Sigmoid colon (tissue), 7 donors: ENCODE measurements around the gene CD93. TPM values are rescaled to one million over a fixed set of nuclear protein-coding genes. Genes with fewer than 3 reads are reported as not detected.
A peak's percentile ranks its signal among the peaks of the same experiment; 100 is the strongest.

Source experiments
- DNase-seq: peaks from one replicate; pipeline ENCODE4 v3.0.0-alpha.2; 2019
- H3K27ac ChIP-seq, 4 donors: fragments of 200-600 bp; sonication (generic); one replicate each; pipeline ENCODE4 v1.5.1; 2016 to 2019; ENCODE audit warnings: mild to moderate bottlenecking in 1 of 4
- H3K27me3 ChIP-seq, 3 donors: fragments of 200-600 bp; sonication (generic); one replicate each; pipeline ENCODE4 v1.5.1; 2019; ENCODE audit warnings: mild to moderate bottlenecking in 1 of 3
- H3K36me3 ChIP-seq, 4 donors: fragments of 200-600 bp; sonication (generic); one replicate each; pipeline ENCODE4 v1.5.1; 2016 to 2019
- H3K4me1 ChIP-seq, 4 donors: fragments of 200-600 bp; sonication (generic); one replicate each; pipeline ENCODE4 v1.5.1; 2017 to 2019
- H3K4me3 ChIP-seq, 4 donors: fragments of 200-600 bp; sonication (generic); one replicate each; pipeline ENCODE4 v1.5.1; 2017 to 2019; ENCODE audit warnings: mild to moderate bottlenecking in 2 of 4, moderate library complexity in 1 of 4
- H3K9me3 ChIP-seq, 4 donors: fragments of 200-600 bp in 3 of 4; sonication (generic) in 3 of 4; one replicate each; pipeline versions ENCODE4 v1.5.1 to v1.6.1; 2013 to 2019
- CTCF ChIP-seq, 4 experiments: fragments of 450-650 bp in 3 of 4; fragments of 200-600 bp in 1 of 4; IDR thresholded peaks; one replicate each; pipeline ENCODE4 v1.5.1; 2016 to 2019; ENCODE audit warnings: antibody characterized with exemption in 4 of 4, mild to moderate bottlenecking in 3 of 4, moderate library complexity in 2 of 4
- EP300 ChIP-seq, 4 donors: sonication (generic); formaldehyde crosslinking; IDR thresholded peaks; one replicate each; pipeline ENCODE4 v1.6.1; 2017; ENCODE audit warnings: antibody characterized with exemption in 4 of 4
- POLR2A ChIP-seq, 2 donors: fragments of 450-650 bp; IDR thresholded peaks; one replicate each; pipeline ENCODE4 v1.6.1; 2016; ENCODE audit warnings: antibody characterized with exemption in 2 of 2, mild to moderate bottlenecking in 2 of 2, moderate library complexity in 2 of 2
- POLR2AphosphoS5 ChIP-seq, 4 donors: sonication (generic); formaldehyde crosslinking; IDR thresholded peaks; one replicate each; pipeline ENCODE4 v1.6.1; 2017; ENCODE audit warnings: antibody characterized with exemption in 4 of 4
- WGBS, 2 donors: extraction: QIAGEN DNeasy Blood & Tissue Kit; methylation state at CpG; one replicate each; pipeline ENCODE4 v1.1.7; 2013; 5-methylcytosine and 5-hydroxymethylcytosine counted together
- intact Hi-C: fragments of 100-400 bp; cut with DNase I; formaldehyde crosslinking; loops from one replicate; pipeline ENCODE4 v1.15.1; 2023
- polyA plus RNA-seq, 3 donors: library from polyadenylated mRNA; stranded (reverse); fragments of 200-250 nt; gene quantifications; one replicate each; pipeline ENCODE4 v1.2.3, GENCODE V29; 2013
- total RNA-seq, 4 donors: library from RNA; depleted of rRNA; stranded (reverse); fragments of >200 nt; gene quantifications; one replicate each; pipeline ENCODE4 v1.1.0, GENCODE V29; 2016
- donor health status: healthy with polysubstance abuse.
- donor health status: Bipolar disorder and iron deficiency.
- donor health status: healthy.

Gene CD93
- total and polyA plus RNA-seq, 7 donors, result 1.8 to 27.2 (median 14.5) TPM

GRCh38 chr20:23090147-23090546 lies 4.0 kb upstream of the CD93 start:
- Histone ChIP-seq H3K4me3 (no peak overlapping the region), H3K36me3 (no peaks in the 10 kb centered on the region), H3K27ac (no peak overlapping the region), H3K4me1 (peaks cover 0 to 8% (median 2%) of the 10 kb centered on the region in 4 donors), H3K27me3 (no peaks in the 10 kb centered on the region), H3K9me3 (no peaks in the 10 kb centered on the region)
- TF ChIP-seq CTCF (IDR thresholded peaks at IDR 0.05), result no peak
- no peak for TF ChIP-seq POLR2A (IDR thresholded peaks at IDR 0.05)
- no peak for TF ChIP-seq POLR2AphosphoS5 (IDR thresholded peaks at IDR 0.05)
- no peak for TF ChIP-seq EP300 (IDR thresholded peaks at IDR 0.05)
- intact Hi-C loops, result no loop called here
- no peak for DNase-seq
- 38 to 81% methylated on average over 6 of the region's 6 CpGs for WGBS, 2 donors

- Histone ChIP-seq H3K36me3 (no peaks in the 10 kb centered on the region), H3K4me3 (no peak overlapping the region), H3K4me1 (peaks cover 0 to 8% (median 2%) of the 10 kb centered on the region in 4 donors), H3K27me3 (peaks cover 0 to 5% (median 0%) of the 10 kb centered on the region in 3 donors), H3K27ac (no peak overlapping the region), H3K9me3 (no peaks in the 10 kb centered on the region)
- intact Hi-C loops, result no loop called here
- TF ChIP-seq EP300 (IDR thresholded peaks at IDR 0.05) (no peak), POLR2A (IDR thresholded peaks at IDR 0.05) (no peak), POLR2AphosphoS5 (IDR thresholded peaks at IDR 0.05) (no peak), CTCF (IDR thresholded peaks at IDR 0.05) (no peak)
- WGBS, 2 donors, result 91 to 95% methylated on average over 8 of the region's 8 CpGs
- DNase-seq, result no peak
These were observed 2.7 kb upstream of the CD93 start for GRCh38 chr20:23088866-23089265.

GRCh38 chr20:23087587-23088251 lies 1.6 kb upstream of the CD93 start:
- DNase-seq, result no peak
- H3K4me3 ChIP-seq, result no peak overlapping the region
- peak overlapping the region; percentile 62 to 84 (median 74) for H3K27ac ChIP-seq
- peaks cover 0 to 8% (median 2%) of the 10 kb centered on the region in 4 donors for H3K4me1 ChIP-seq
- H3K9me3 ChIP-seq, result no peaks in the 10 kb centered on the region
- no peaks in the 10 kb centered on the region for H3K36me3 ChIP-seq
- H3K27me3 ChIP-seq, result peaks cover 0 to 5% (median 0%) of the 10 kb centered on the region in 3 donors
- WGBS, 2 donors, result 53 to 73% methylated on average over 9 of the region's 9 CpGs
- intact Hi-C loops, result no loop called here
- no peak for TF ChIP-seq POLR2AphosphoS5 (IDR thresholded peaks at IDR 0.05)
- no peak for TF ChIP-seq CTCF (IDR thresholded peaks at IDR 0.05)
- TF ChIP-seq POLR2A (IDR thresholded peaks at IDR 0.05), result no peak
- TF ChIP-seq EP300 (IDR thresholded peaks at IDR 0.05), result no peak

GRCh38 chr20:23086931-23087411 lies 847 bp upstream of the CD93 start:
- peak overlapping the region; percentile 62 to 84 (median 74) for H3K27ac ChIP-seq
- no peak for DNase-seq
- peaks cover 0 to 5% (median 0%) of the 10 kb centered on the region in 3 donors for H3K27me3 ChIP-seq
- TF ChIP-seq POLR2AphosphoS5 (IDR thresholded peaks at IDR 0.05) (peak in 2 of 4 donors; percentile 19 to 27), POLR2A (IDR thresholded peaks at IDR 0.05) (no peak)
- peaks cover 0 to 8% (median 2%) of the 10 kb centered on the region in 4 donors for H3K4me1 ChIP-seq
- H3K9me3 ChIP-seq, result no peaks in the 10 kb centered on the region
- intact Hi-C loops, result no loop called here
- H3K4me3 ChIP-seq, result no peak overlapping the region
- 79 to 87% methylated on average over 14 of the region's 14 CpGs for WGBS, 2 donors
- H3K36me3 ChIP-seq, result no peaks in the 10 kb centered on the region

- Histone ChIP-seq H3K9me3 (no peaks in the 10 kb centered on the region), H3K36me3 (no peaks in the 10 kb centered on the region), H3K27me3 (peaks cover 0 to 5% (median 0%) of the 10 kb centered on the region in 3 donors), H3K4me3 (peak overlapping the region in 3 of 4 donors; percentile 21 to 38 (median 33)), H3K27ac (peak overlapping the region; percentile 62 to 84 (median 74)), H3K4me1 (peaks cover 0 to 8% (median 2%) of the 10 kb centered on the region in 4 donors)
- WGBS, 2 donors, result 66 to 76% methylated on average over 23 of the region's 23 CpGs
- DNase-seq, result no peak
- TF ChIP-seq POLR2A (IDR thresholded peaks at IDR 0.05) (no peak), POLR2AphosphoS5 (IDR thresholded peaks at IDR 0.05) (no peak), CTCF (IDR thresholded peaks at IDR 0.05) (no peak), EP300 (IDR thresholded peaks at IDR 0.05) (no peak)
- intact Hi-C loops, result no loop called here
These were observed 578 bp downstream of the CD93 start for GRCh38 chr20:23085436-23086055.
